Measurements from ENCODE around the gene P2RX7. TPM values are rescaled to one million over a fixed set of nuclear protein-coding genes. Genes with fewer than 3 reads are reported as not detected.

P2RX7 gene
- total and polyA plus RNA-seq, 9 of the 15 experiments (the other 6 are each of a cell fraction or from before 2014, with no cell fraction given) = 0.04 to 0.65 (median 0.30) TPM

DNA sequence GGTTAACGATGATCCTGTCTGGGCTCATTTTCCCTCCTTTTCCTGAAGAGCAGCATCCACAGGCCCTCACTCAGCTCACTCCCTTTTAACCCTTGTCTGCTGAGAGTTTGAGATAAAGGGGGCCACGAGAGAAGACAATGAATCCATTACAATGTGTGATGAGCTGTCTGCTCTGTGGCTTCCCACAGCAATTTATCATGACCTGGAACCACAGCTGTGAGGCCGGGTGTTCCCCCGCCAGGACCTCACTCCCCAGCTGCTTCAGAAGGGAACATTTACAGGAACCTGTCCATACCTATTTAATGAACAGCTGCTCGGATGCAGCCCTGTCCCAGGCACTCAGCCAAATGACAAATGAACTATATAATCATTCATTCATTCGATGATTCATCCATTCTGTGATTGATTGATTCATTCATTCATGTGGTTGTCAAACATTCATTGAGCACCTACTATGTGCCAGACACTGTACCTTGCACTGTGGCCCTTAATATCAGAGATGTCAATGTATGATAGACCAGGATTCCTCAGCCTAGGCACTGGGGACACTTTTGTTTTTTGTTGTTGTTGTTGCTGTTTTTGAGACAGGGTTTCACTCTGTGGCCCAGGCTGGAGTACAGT lies 18.5 kb upstream of the P2RX7 start (continued):
- no peak for TF ChIP-seq RERE (CRISPR knock-in tag; IDR thresholded peaks at IDR 0.05; ENCODE audit: borderline replicate concordance)
- no peak for TF ChIP-seq ZNF764 (CRISPR knock-in tag; IDR thresholded peaks at IDR 0.05; ENCODE audit: low read depth)
- no peak for TF ChIP-seq KDM5B (IDR thresholded peaks at IDR 0.05; ENCODE audit: insufficient replicate concordance, low read depth, low read length)
- TF ChIP-seq ELK1 (CRISPR knock-in tag; IDR thresholded peaks at IDR 0.05) = no peak
- no peak for TF ChIP-seq E2F1 (CRISPR knock-in tag; IDR thresholded peaks at IDR 0.05)
- TF ChIP-seq MEF2A (IDR thresholded peaks at IDR 0.05; ENCODE audit: control insufficient read depth, low read depth, low read length) = no peak
- no peak for TF ChIP-seq NR2C1 (IDR thresholded peaks at IDR 0.05)
- 0 out of 2 replicates have a peak, but pooled peaks have one; percentile 15 for TF ChIP-seq NR2C1 (tag; IDR thresholded peaks at IDR 0.05)
- TF ChIP-seq ZNF668 (CRISPR knock-in tag; IDR thresholded peaks at IDR 0.05) = no peak
- no peak for TF ChIP-seq SAFB2 (IDR thresholded peaks at IDR 0.05; ENCODE audit: borderline replicate concordance, low read depth, low read length, severe bottlenecking)
